ENCODE results near the gene NTRK2.

DNA sequence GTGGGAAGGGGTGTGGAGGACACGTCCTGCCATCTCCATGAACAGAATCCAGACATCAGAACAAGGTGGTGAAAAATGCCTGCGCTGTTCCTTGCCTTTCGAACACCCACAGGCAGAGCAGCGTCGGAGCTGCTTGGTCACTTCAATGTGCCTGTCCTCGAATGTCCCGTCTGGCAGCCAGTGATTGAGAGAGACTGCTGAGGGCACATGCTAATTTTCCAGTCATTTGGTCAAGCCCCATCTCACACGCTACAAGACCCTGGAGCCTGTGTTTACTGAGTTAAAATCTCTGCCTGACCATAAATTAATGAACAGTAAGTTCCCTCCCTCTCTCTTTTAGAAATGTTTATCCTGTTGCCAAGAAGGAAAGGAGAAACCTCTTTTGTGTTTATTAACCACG, 149.3 kb downstream of the NTRK2 start:
- TF ChIP-seq, protein P1, sequence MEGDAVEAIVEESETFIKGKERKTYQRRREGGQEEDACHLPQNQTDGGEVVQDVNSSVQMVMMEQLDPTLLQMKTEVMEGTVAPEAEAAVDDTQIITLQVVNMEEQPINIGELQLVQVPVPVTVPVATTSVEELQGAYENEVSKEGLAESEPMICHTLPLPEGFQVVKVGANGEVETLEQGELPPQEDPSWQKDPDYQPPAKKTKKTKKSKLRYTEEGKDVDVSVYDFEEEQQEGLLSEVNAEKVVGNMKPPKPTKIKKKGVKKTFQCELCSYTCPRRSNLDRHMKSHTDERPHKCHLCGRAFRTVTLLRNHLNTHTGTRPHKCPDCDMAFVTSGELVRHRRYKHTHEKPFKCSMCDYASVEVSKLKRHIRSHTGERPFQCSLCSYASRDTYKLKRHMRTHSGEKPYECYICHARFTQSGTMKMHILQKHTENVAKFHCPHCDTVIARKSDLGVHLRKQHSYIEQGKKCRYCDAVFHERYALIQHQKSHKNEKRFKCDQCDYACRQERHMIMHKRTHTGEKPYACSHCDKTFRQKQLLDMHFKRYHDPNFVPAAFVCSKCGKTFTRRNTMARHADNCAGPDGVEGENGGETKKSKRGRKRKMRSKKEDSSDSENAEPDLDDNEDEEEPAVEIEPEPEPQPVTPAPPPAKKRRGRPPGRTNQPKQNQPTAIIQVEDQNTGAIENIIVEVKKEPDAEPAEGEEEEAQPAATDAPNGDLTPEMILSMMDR (IDR thresholded peaks at IDR 0.05; ENCODE audit: poor library complexity), result no peak
- TF ChIP-seq EZH2phosphoT487 (IDR thresholded peaks at IDR 0.05; ENCODE audit: low read depth, severe bottlenecking, unreplicated experiment) (no peak), EZH2 (IDR thresholded peaks at IDR 0.05; ENCODE audit: borderline replicate concordance) (no peak)

Data from hepatocyte (in vitro differentiated cells).